GM12864 (cell line): Measurements from ENCODE around the gene SORCS2.

ENCODE experiments used
- DNase-seq: peaks from one replicate; pipeline ENCODE4 v3.0.0-alpha.2; 2011; ENCODE audit warnings: low read depth
- H3K4me3 ChIP-seq: 2 replicates; pipeline ENCODE4 v1.5.1; 2011; ENCODE audit warnings: mild to moderate bottlenecking, low read depth, low read length, control low read depth
- CTCF ChIP-seq: IDR thresholded peaks from 2 replicates; pipeline ENCODE4 v1.5.1; 2011; ENCODE audit warnings: low read depth, mild to moderate bottlenecking, moderate library complexity, low read length, control low read depth, inconsistent platforms; ENCODE audit errors: missing control alignments

SORCS2 gene

GRCh38 chr4:7763788-7764187 lies 571.5 kb downstream of the SORCS2 start:
- H3K4me3 ChIP-seq, result no peak overlapping the region
- no peak for DNase-seq
- no peak for TF ChIP-seq CTCF

GRCh38 chr4:7764466-7764865 lies 572.1 kb downstream of the SORCS2 start:
- TF ChIP-seq CTCF, result no peak
- H3K4me3 ChIP-seq, result no peak overlapping the region
- no peak for DNase-seq

- no peak overlapping the region for H3K4me3 ChIP-seq
- no peak for TF ChIP-seq CTCF
- DNase-seq, result no peak
Observed at GRCh38 chr4:7765666-7766065, 573.3 kb downstream of the SORCS2 start.

GRCh38 chr4:7766086-7766485 lies 573.7 kb downstream of the SORCS2 start:
- no peak for TF ChIP-seq CTCF
- DNase-seq, result no peak
- H3K4me3 ChIP-seq, result no peak overlapping the region

GRCh38 chr4:7766661-7767345 lies 574.5 kb downstream of the SORCS2 start:
- DNase-seq, result no peak
- no peak for TF ChIP-seq CTCF
- H3K4me3 ChIP-seq, result no peak overlapping the region

GRCh38 chr4:7767526-7767925 lies 575.2 kb downstream of the SORCS2 start:
- no peak for DNase-seq
- H3K4me3 ChIP-seq, result no peak overlapping the region
- TF ChIP-seq CTCF, result no peak

GRCh38 chr4:7767966-7768365 lies 575.6 kb downstream of the SORCS2 start:
- no peak for DNase-seq
- TF ChIP-seq CTCF, result no peak

More at GRCh38 chr4:7767966-7768365, 575.6 kb downstream of the SORCS2 start:
- H3K4me3 ChIP-seq, result no peak overlapping the region
